DMS 273 (cell line): ENCODE data around the gene APC.

Source experiments
- DNase-seq: peaks from one replicate; lab custom pipeline; 2025; ENCODE audit not compliant: unreplicated experiment; lab: John Stamatoyannopoulos, UW

The APC gene

DNA sequence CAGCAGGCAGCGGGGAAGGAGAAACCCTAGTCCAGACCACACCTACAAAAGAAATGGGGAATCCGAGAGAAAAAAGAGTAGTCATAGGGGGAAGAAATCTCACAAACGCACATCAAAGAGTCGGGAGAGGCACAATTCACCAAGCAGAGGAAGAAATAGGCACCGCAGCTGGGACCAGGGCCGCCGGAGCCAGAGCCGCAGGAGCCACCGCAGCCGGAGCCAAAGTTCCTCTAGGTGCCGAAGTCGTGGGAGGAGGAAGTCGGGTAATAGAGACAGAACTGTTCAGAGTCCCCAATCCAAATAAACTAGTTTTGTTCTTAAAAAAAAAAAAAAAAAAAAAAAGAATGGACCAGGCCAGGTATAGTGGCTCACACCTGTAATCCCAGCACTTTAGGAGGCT, 155.1 kb downstream of the APC start:
- no peak for DNase-seq

GRCh38 chr5:112895682-112896081, 158.0 kb downstream of the APC start:
- DNase-seq = no peak
